Liver (tissue), 3 donors: ENCODE data around the gene STX16.

ENCODE experiments used
- CTCF ChIP-seq: fragments of 150-350 bp; IDR thresholded peaks from 2 replicates; pipeline ENCODE4 v1.5.1; 2017; ENCODE audit warnings: improper control_type of control experiment, low read depth, low read length; ENCODE audit not compliant: missing input control
- FOXA1 ChIP-seq: IDR thresholded peaks from 2 replicates; pipeline ENCODE4 v1.6.1; 2016; ENCODE audit warnings: antibody characterized with exemption
- FOXA2 ChIP-seq: IDR thresholded peaks from 2 replicates; pipeline ENCODE4 v1.6.1; 2016; ENCODE audit warnings: antibody characterized with exemption
- GABPA ChIP-seq, 2 donors: IDR thresholded peaks in 1 of 2; conservative IDR thresholded peaks in 1 of 2; 2 replicates each; pipeline ENCODE4 v1.6.1; 2016; ENCODE audit warnings: antibody characterized with exemption in 2 of 2, mild to moderate bottlenecking in 1 of 2, moderate library complexity in 1 of 2
- JUND ChIP-seq, 2 donors: IDR thresholded peaks; 2 replicates each; pipeline ENCODE4 v1.6.1; 2016; ENCODE audit warnings: antibody characterized with exemption in 2 of 2
- MAX ChIP-seq: IDR thresholded peaks from 2 replicates; pipeline ENCODE4 v1.6.1; 2016; ENCODE audit warnings: antibody characterized with exemption
- RAD21 ChIP-seq, 2 donors: IDR thresholded peaks; 2 replicates each; pipeline ENCODE4 v1.6.1; 2016; ENCODE audit warnings: antibody characterized with exemption in 2 of 2, mild to moderate bottlenecking in 2 of 2
- REST ChIP-seq: IDR thresholded peaks from 2 replicates; pipeline ENCODE4 v1.6.1; 2016; ENCODE audit warnings: antibody characterized with exemption, mild to moderate bottlenecking
- SP1 ChIP-seq: IDR thresholded peaks from 2 replicates; pipeline ENCODE4 v1.6.1; 2018; ENCODE audit warnings: antibody characterized with exemption, mild to moderate bottlenecking
- TAF1 ChIP-seq: conservative IDR thresholded peaks from 2 replicates; pipeline ENCODE4 v1.6.1; 2016; ENCODE audit warnings: antibody characterized with exemption, mild to moderate bottlenecking
- YY1 ChIP-seq: IDR thresholded peaks from 2 replicates; pipeline ENCODE4 v1.6.1; 2016; ENCODE audit warnings: antibody characterized with exemption, mild to moderate bottlenecking
- donor health status: healthy.
- donor health status: healthy.

- TF ChIP-seq TAF1 (no peak), CTCF (no peak), FOXA1 (no peak), REST (no peak), GABPA (IDR thresholded peaks at IDR 0.05 in 1 of 2, conservative IDR thresholded peaks at IDR 0.05 in 1 of 2) (no peak), SP1 (no peak), RAD21 (IDR thresholded peaks at IDR 0.05) (no peak), FOXA2 (no peak), MAX (no peak), YY1 (no peak), JUND (IDR thresholded peaks at IDR 0.05) (no peak)
Observed at GRCh38 chr20:58675641-58676040, 24.6 kb downstream of the STX16 start.
